ENCODE measurements around the gene ZC3H4.

ZC3H4 gene

GRCh38 chr19:47068876-47069406 lies 44.6 kb downstream of the ZC3H4 start:
- no peak for TF ChIP-seq CTCF (conservative IDR thresholded peaks at IDR 0.05)
- TF ChIP-seq ZFX (IDR thresholded peaks at IDR 0.05): no peak
- no peak overlapping the region for H3K27ac ChIP-seq

- H3K27ac ChIP-seq: no peak overlapping the region
- TF ChIP-seq ZFX (IDR thresholded peaks at IDR 0.05) (no peak), CTCF (conservative IDR thresholded peaks at IDR 0.05) (no peak)
Measured at GRCh38 chr19:47068246-47068645, 45.3 kb downstream of the ZC3H4 start.

GRCh38 chr19:47067215-47067847 lies 46.2 kb downstream of the ZC3H4 start:
- TF ChIP-seq ZFX (IDR thresholded peaks at IDR 0.05): no peak
- no peak for TF ChIP-seq CTCF (conservative IDR thresholded peaks at IDR 0.05)
- no peak overlapping the region for H3K27ac ChIP-seq

GRCh38 chr19:47066376-47067214 lies 47.0 kb downstream of the ZC3H4 start:
- H3K27ac ChIP-seq: no peak overlapping the region
- TF ChIP-seq CTCF (conservative IDR thresholded peaks at IDR 0.05): no peak
- TF ChIP-seq ZFX (IDR thresholded peaks at IDR 0.05): no peak

- TF ChIP-seq CTCF (conservative IDR thresholded peaks at IDR 0.05) (no peak), ZFX (IDR thresholded peaks at IDR 0.05) (no peak)
- no peak overlapping the region for H3K27ac ChIP-seq
Measured at GRCh38 chr19:47065242-47065641, 48.3 kb downstream of the ZC3H4 start.

GRCh38 chr19:47063874-47064273 lies 49.7 kb downstream of the ZC3H4 start:
- TF ChIP-seq CTCF (conservative IDR thresholded peaks at IDR 0.05): no peak
- TF ChIP-seq ZFX (IDR thresholded peaks at IDR 0.05): no peak
- H3K27ac ChIP-seq: no peak overlapping the region

- H3K27ac ChIP-seq: no peak overlapping the region
- TF ChIP-seq CTCF (conservative IDR thresholded peaks at IDR 0.05) (no peak), ZFX (IDR thresholded peaks at IDR 0.05) (no peak)
Measured at GRCh38 chr19:47058621-47059022, 55.0 kb downstream of the ZC3H4 start.

All from C4-2B (cell line).